Hepatocyte (in vitro differentiated cells): ENCODE results near the gene UPK3A. TPM values are rescaled to one million over a fixed set of nuclear protein-coding genes. Genes with fewer than 3 reads are reported as not detected.

Source experiments
- DNase-seq: peaks from one replicate; pipeline ENCODE4 v3.0.0-alpha.2; 2016; ENCODE audit warnings: low spot score
- H2AFZ ChIP-seq: fragments of 200-600 bp; sonication (generic); 2 replicates; pipeline ENCODE4 v1.6.0; 2016; ENCODE audit warnings: antibody characterized with exemption, mild to moderate bottlenecking
- H3K27ac ChIP-seq: fragments of 200-600 bp; sonication (generic); 2 replicates; pipeline ENCODE4 v1.5.1; 2016; ENCODE audit warnings: mild to moderate bottlenecking
- H3K27me3 ChIP-seq: fragments of 200-600 bp; sonication (generic); 2 replicates; pipeline ENCODE4 v1.6.1; 2016
- H3K36me3 ChIP-seq: fragments of 200-600 bp; sonication (generic); replicated peaks from 2 replicates; pipeline ENCODE4 v1.5.1; 2016; ENCODE audit warnings: low read depth; ENCODE audit not compliant: insufficient read depth
- H3K4me1 ChIP-seq: fragments of 200-600 bp; sonication (generic); 2 replicates; pipeline ENCODE4 v1.5.1; 2016; ENCODE audit warnings: mild to moderate bottlenecking, moderate library complexity; ENCODE audit not compliant: insufficient read depth
- H3K4me2 ChIP-seq: fragments of 200-600 bp; sonication (generic); 2 replicates; pipeline ENCODE4 v1.6.0; 2016
- H3K4me3 ChIP-seq: fragments of 200-600 bp; sonication (generic); 2 replicates; pipeline ENCODE4 v1.5.1; 2016; ENCODE audit warnings: mild to moderate bottlenecking
- H3K79me2 ChIP-seq: fragments of 200-600 bp; sonication (generic); 2 replicates; pipeline ENCODE4 v1.6.0; 2017; ENCODE audit warnings: mild to moderate bottlenecking
- H3K9me2 ChIP-seq: fragments of 200-600 bp; sonication (generic); replicated peaks from 2 replicates; pipeline ENCODE4 v1.6.0; 2017; ENCODE audit warnings: mild to moderate bottlenecking; ENCODE audit not compliant: insufficient read depth
- H3K9me3 ChIP-seq: fragments of 200-600 bp; sonication (generic); 2 replicates; pipeline ENCODE4 v1.5.1; 2016; ENCODE audit warnings: low read depth, mild to moderate bottlenecking
- H4K20me1 ChIP-seq: fragments of 200-600 bp; sonication (generic); 2 replicates; pipeline ENCODE4 v1.6.0; 2016; ENCODE audit warnings: mild to moderate bottlenecking; ENCODE audit not compliant: insufficient read depth, poor library complexity, severe bottlenecking
- CTCF ChIP-seq: fragments of 200-600 bp; sonication (generic); IDR thresholded peaks from 2 replicates; pipeline ENCODE4 v1.5.1; 2016; ENCODE audit warnings: antibody characterized with exemption, mild to moderate bottlenecking; ENCODE audit not compliant: poor library complexity
- EZH2 ChIP-seq: fragments of 200-600 bp; sonication (generic); IDR thresholded peaks from 2 replicates; pipeline ENCODE4 v1.6.1; 2016; ENCODE audit warnings: antibody characterized with exemption, mild to moderate bottlenecking, borderline replicate concordance
- EZH2phosphoT487 ChIP-seq: fragments of 200-600 bp; sonication (generic); IDR thresholded peaks from one replicate; pipeline ENCODE4 v1.6.1; 2018; ENCODE audit warnings: antibody characterized with exemption, mild to moderate bottlenecking, low read depth, moderate library complexity; ENCODE audit not compliant: unreplicated experiment, severe bottlenecking
- WGBS: methylation state at CpG from one replicate; pipeline ENCODE4 v1.1.6; 2016; ENCODE audit warnings: low lambda C conversion rate; ENCODE audit errors: missing lambda C conversion rate; 5-methylcytosine and 5-hydroxymethylcytosine counted together
- polyA plus RNA-seq: library from polyadenylated mRNA; unstranded; fragments of >200 nt; fragmentation: Nextera tagmentation; extraction: Ambion mirVana; gene quantifications from 2 replicates; pipeline ENCODE4 v1.2.1, GENCODE V29; 2016
- total RNA-seq: library from RNA; depleted of rRNA; stranded (reverse); fragments of >200 nt; gene quantifications from 2 replicates; pipeline ENCODE4 v1.2.3, GENCODE V29; 2014

The UPK3A gene
- total and polyA plus RNA-seq, 2 experiments from 2014 or later: 14.9 to 41.8 TPM

GRCh38 chr22:45318558-45319323 is 34.0 kb downstream of the UPK3A start:
- DNase-seq: no peak
- H3K27ac ChIP-seq: peak overlapping the region; percentile 89
- TF ChIP-seq EZH2 (no peak), EZH2phosphoT487 (no peak), CTCF (no peak)
- H2AFZ ChIP-seq: no peak overlapping the region
- WGBS: 63% methylated on average over 12 of the region's 12 CpGs
- H3K9me3 ChIP-seq: no peaks in the 10 kb centered on the region
- H3K4me3 ChIP-seq: no peak overlapping the region
- H3K4me1 ChIP-seq: peaks cover 43% of the 10 kb centered on the region
- no peaks in the 10 kb centered on the region for H3K9me2 ChIP-seq
- peak overlapping the region; percentile 29 for H3K4me2 ChIP-seq
- no peaks in the 10 kb centered on the region for H3K36me3 ChIP-seq
- H3K79me2 ChIP-seq: peaks cover 92% of the 10 kb centered on the region
- no peaks in the 10 kb centered on the region for H3K27me3 ChIP-seq
- no peaks in the 10 kb centered on the region for H4K20me1 ChIP-seq

- 50% methylated on average over 5 of the region's 5 CpGs for WGBS
- H3K9me3 ChIP-seq: no peaks in the 10 kb centered on the region
Observed at GRCh38 chr22:45319324-45319685, 34.6 kb downstream of the UPK3A start.

GRCh38 chr22:45320357-45320976 is 35.7 kb downstream of the UPK3A start:
- H3K4me1 ChIP-seq: peaks cover 31% of the 10 kb centered on the region
- H3K4me2 ChIP-seq: no peak overlapping the region
- DNase-seq: no peak
- H3K9me2 ChIP-seq: no peaks in the 10 kb centered on the region
- no peak overlapping the region for H3K4me3 ChIP-seq
- H3K27ac ChIP-seq: peak overlapping the region; percentile 89
- no peaks in the 10 kb centered on the region for H3K9me3 ChIP-seq
- peaks cover 89% of the 10 kb centered on the region for H3K79me2 ChIP-seq
- H2AFZ ChIP-seq: no peak overlapping the region
- 89% methylated on average over 9 of the region's 9 CpGs for WGBS
- no peaks in the 10 kb centered on the region for H4K20me1 ChIP-seq
- TF ChIP-seq EZH2 (no peak), EZH2phosphoT487 (no peak), CTCF (no peak)
- H3K27me3 ChIP-seq: no peaks in the 10 kb centered on the region
- H3K36me3 ChIP-seq: no peaks in the 10 kb centered on the region

More at GRCh38 chr22:45319324-45319685, 34.6 kb downstream of the UPK3A start:
- H3K36me3 ChIP-seq: no peaks in the 10 kb centered on the region
- no peak overlapping the region for H3K4me3 ChIP-seq
- peak; percentile 51 for DNase-seq
- peaks cover 38% of the 10 kb centered on the region for H3K4me1 ChIP-seq
- peak overlapping the region; percentile 89 for H3K27ac ChIP-seq
- H4K20me1 ChIP-seq: no peaks in the 10 kb centered on the region
- no peaks in the 10 kb centered on the region for H3K27me3 ChIP-seq
- no peaks in the 10 kb centered on the region for H3K9me2 ChIP-seq
- peaks cover 95% of the 10 kb centered on the region for H3K79me2 ChIP-seq
- peak overlapping the region; percentile 29 for H3K4me2 ChIP-seq
- TF ChIP-seq EZH2: no peak
- no peak for TF ChIP-seq CTCF
- no peak for TF ChIP-seq EZH2phosphoT487
- H2AFZ ChIP-seq: no peak overlapping the region
